ENCODE results near the gene TUBB6. TPM values are rescaled to one million over a fixed set of nuclear protein-coding genes. Genes with fewer than 3 reads are reported as not detected.

The TUBB6 gene
- total and polyA plus RNA-seq, 2 of the 8 experiments (the other 6 are each of a cell fraction or from before 2014, with no cell fraction given): 126 to 223 TPM

DNA sequence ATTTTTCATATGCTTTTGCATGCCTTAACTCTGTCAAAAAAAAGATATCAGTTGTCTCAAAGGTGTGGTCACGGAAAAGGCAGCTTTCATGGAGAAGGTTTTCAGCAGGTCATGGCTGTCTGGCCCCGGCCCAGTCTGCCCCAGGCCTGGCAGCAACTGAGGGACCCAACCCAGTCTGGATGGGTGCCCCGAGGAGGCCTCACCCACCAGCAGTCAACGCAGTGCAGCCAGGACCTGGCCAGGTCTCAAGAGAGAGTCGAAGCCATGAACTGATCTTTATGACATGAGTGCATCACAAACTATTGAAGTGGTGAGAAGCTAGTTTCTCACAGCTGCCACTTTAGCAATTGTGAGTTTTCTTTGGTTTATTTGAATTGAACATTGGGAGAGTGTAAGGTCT, 7.9 kb downstream of the TUBB6 start (continued):
- no peak for TF ChIP-seq POLR2AphosphoS5 (IDR thresholded peaks at IDR 0.05; ENCODE audit: low read depth, low read length)
- no peak for TF ChIP-seq TAF7 (optimal IDR thresholded peaks at IDR 0.05; ENCODE audit: borderline replicate concordance, low read depth, low read length)
- no peak for TF ChIP-seq BRCA1 (IDR thresholded peaks at IDR 0.05; ENCODE audit: low read depth, low read length)
- no peak for TF ChIP-seq CBX5 (IDR thresholded peaks at IDR 0.05; ENCODE audit: low read depth, low read length)
- no peak for TF ChIP-seq CHD7 (IDR thresholded peaks at IDR 0.05; ENCODE audit: insufficient replicate concordance, low read length)
- no peak for TF ChIP-seq POLR2A (IDR thresholded peaks at IDR 0.05; ENCODE audit: control extremely low read depth in 1 of 2, low read depth in 2 of 2, low read length in 2 of 2)
- no peak for TF ChIP-seq JUND (IDR thresholded peaks at IDR 0.05; ENCODE audit: low read length)
- no peak for TF ChIP-seq KDM4A (IDR thresholded peaks at IDR 0.05; ENCODE audit: low read depth, low read length, severe bottlenecking)
- TF ChIP-seq RBBP5 (IDR thresholded peaks at IDR 0.05; ENCODE audit: borderline replicate concordance, low read depth, low read length): no peak

Data from H1 (cell line).